HG02571 (cell line): ENCODE data around the gene ECHS1.
A peak's percentile ranks its signal among the peaks of the same experiment; 100 is the strongest.
"Not testable (repeated sequence)": the region's sequence is repeated elsewhere in the genome, so short reads cannot be mapped to it uniquely, and the experiment has no call there.

Experiments used
- ATAC-seq: cut with Tn5 transposase; IDR thresholded peaks from one replicate; pipeline ENCODE4 v1.9.1; 2021; ENCODE audit warnings: mild to moderate bottlenecking, moderate library complexity; ENCODE audit not compliant: unreplicated experiment

The ECHS1 gene

GRCh38 chr10:133327651-133328357, 45.4 kb downstream of the ECHS1 start:
- ATAC-seq: no peak

GRCh38 chr10:133326745-133327650, 46.2 kb downstream of the ECHS1 start:
- no peak for ATAC-seq

GRCh38 chr10:133326223-133326551, 47.0 kb downstream of the ECHS1 start:
- ATAC-seq: no peak

GRCh38 chr10:133325440-133326222, 47.5 kb downstream of the ECHS1 start:
- ATAC-seq: no peak

GRCh38 chr10:133324857-133325260, 48.3 kb downstream of the ECHS1 start:
- no peak for ATAC-seq

GRCh38 chr10:133324198-133324792, 48.9 kb downstream of the ECHS1 start:
- ATAC-seq: no peak

- ATAC-seq: not testable (repeated sequence)
Measured at GRCh38 chr10:133322064-133322709, 51.0 kb downstream of the ECHS1 start.

GRCh38 chr10:133320852-133321422, 52.2 kb downstream of the ECHS1 start:
- not testable (repeated sequence) for ATAC-seq

- peak; percentile 70 for ATAC-seq
Measured at GRCh38 chr10:133318494-133319127, 54.5 kb downstream of the ECHS1 start.

- no peak for ATAC-seq
Measured at GRCh38 chr10:133316732-133317131, 56.4 kb downstream of the ECHS1 start.

- no peak for ATAC-seq
Measured at GRCh38 chr10:133316266-133316665, 56.9 kb downstream of the ECHS1 start.

GRCh38 chr10:133315847-133316246, 57.3 kb downstream of the ECHS1 start:
- ATAC-seq: no peak

- no peak for ATAC-seq
Measured at GRCh38 chr10:133314911-133315310, 58.2 kb downstream of the ECHS1 start.

- ATAC-seq: no peak
Measured at GRCh38 chr10:133313192-133313591, 60.0 kb downstream of the ECHS1 start.

- ATAC-seq: no peak
Measured at GRCh38 chr10:133312769-133313145, 60.4 kb downstream of the ECHS1 start.
